Limb (tissue), 2 donors: ENCODE measurements around the gene SETBP1.

ENCODE experiments used
- DNase-seq, 2 donors: peaks; one replicate each; pipeline ENCODE4 v3.0.0-alpha.2; 2016; ENCODE audit errors: extremely low spot score in 2 of 2

The SETBP1 gene

DNA sequence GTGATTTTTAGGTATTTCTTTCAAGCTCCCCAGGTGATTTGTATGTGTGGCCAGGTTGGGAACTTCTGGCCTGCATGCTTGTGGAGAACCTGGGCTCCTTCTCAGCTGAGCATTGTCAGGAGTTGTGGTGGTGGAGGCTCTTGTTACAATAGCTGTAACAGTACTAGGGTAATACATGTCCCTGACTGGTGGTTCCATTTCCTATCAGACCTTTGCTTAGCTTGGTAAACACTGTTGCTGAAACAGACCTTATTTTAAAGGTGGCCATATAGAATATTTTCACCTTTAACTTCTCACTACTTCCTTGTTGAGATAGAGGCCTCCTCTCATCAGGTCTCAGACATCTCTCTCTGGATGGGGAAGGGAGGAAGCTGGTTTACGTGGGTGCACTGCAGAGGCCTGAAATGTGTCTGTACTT lies 79.2 kb downstream of the SETBP1 start:
- DNase-seq, result no peak

DNA sequence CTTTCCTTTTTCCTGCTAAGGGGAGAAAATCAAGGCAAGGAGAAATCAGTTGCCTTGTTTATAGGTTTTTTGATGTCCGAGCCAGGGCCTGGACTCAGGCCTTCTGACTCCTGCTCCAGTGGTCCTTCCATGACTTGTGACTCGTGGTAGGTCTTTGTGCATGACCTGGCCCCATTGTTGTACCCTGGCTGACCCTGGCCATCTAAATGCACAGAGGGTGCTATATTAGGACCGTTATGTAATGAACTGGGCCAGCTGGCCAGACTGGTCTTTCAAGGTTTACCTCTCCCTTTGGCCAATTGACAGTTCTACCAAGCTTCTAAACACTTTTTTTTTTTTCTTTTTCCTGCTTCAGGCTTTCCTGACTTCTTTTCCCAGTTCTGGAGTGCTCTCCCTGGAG lies 81.1 kb downstream of the SETBP1 start:
- DNase-seq, result no peak

DNA sequence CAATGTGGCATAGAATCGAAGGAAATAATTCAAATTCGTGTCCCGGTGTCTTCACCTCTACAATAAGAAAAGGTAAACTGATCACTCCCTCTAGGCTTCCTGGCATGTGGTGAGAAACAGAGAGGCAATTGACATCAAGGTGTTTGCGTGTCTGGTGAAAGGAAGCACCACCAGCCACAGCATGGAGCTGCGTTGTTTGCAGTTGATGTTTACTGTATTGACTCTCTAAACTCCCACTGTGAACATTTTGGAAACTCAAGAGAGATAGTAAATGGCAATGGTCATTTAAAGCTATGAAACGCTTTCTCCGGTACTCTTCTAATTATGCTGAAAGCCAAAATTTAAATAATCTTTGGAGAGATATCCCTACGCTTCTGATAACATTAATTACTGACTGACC lies 82.6 kb downstream of the SETBP1 start:
- DNase-seq, result no peak

DNA sequence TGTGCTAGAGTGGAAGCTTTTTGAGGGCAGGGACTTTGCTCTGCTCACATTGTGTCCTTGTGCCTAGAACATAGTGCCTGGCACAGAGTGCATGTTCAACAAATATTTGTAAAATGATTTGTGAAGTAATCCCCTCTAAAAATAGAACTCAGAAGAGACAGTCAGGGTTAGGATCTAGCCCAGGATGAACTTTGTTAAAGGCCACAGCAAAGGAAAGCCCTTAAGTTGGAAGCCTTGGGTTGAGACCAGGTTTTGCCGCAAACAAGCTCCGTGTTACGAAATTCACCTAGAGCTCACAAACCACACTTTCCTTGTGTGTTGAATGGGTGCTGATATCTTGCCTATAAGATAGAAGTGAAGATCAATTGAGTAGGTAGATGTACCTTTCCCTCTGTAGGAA lies 84.2 kb downstream of the SETBP1 start:
- no peak for DNase-seq

DNA sequence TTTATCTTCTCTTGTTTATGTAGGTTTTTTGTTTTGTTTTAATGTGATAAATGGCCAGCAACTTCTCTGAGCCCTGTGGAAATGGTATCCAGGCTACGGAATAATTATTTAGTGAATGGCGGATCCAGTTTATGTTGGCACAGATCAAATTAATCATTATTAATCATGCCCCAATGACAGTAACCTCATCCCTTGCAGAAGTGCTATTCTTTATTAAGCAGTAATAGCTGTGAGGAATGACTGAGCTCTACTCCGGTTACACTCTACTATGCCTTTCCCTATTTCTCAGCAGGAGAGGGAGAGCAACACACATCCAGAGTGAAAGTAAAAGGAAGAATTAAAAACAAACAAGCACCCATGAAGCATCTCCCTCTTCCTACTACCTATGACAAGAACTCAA lies 84.8 kb downstream of the SETBP1 start:
- no peak for DNase-seq

DNA sequence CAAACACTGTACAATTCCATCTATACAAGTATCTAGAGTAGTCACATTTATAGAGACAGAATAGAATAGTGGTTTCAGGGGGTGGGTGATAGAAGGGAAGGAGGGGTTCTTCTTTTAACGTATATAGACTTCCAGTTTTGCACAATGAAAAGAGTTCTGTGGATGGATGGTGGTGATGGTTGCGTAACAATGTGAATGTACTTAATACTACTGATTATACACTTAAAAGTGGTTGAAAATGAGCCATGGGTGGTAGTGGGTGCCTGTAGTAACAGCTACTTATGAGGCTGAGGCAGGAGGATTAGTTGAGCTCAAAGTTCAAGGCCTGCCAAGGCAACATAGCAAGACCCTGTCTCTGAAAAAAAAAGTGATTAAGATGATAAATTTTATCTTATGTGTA lies 85.8 kb downstream of the SETBP1 start:
- no peak for DNase-seq

DNA sequence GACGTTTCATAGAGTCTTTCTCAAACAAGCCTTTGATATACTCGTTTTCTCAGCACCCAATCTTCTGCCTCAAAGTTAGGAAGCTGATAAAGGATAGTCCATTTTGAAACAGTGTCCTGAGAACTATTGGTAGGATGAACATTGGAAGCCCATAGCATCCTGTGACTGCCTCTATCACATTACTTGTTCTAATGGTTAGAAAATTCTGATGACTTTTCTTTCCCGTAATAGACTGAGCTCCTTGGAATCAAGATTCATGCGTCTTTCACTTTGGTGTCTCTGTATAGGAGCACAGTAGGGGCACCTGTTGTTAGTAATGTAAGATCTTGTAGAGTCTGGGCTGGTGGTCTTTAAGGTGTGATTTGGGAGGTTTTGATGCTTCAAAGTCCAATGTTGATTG lies 87.1 kb downstream of the SETBP1 start:
- DNase-seq, result no peak

DNA sequence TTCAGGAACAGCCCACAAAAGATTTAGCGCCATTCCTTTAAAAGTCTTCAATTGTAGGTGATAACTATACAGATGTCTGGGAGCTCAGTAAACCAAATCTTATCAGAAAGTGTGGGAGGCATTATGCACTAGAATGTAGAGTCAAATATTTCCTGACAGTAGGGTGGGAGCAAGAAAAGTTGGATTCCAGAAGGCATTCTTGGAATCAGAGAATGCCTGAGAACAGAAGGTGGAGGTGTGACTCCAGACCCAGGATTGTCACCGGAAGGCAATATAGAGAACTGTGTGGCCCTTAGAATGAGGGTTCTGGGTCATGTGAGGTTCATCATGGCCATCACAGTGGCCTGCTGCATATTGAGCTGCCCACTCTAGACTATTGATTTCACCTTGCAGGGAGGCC lies 90.0 kb downstream of the SETBP1 start:
- DNase-seq, result no peak

DNA sequence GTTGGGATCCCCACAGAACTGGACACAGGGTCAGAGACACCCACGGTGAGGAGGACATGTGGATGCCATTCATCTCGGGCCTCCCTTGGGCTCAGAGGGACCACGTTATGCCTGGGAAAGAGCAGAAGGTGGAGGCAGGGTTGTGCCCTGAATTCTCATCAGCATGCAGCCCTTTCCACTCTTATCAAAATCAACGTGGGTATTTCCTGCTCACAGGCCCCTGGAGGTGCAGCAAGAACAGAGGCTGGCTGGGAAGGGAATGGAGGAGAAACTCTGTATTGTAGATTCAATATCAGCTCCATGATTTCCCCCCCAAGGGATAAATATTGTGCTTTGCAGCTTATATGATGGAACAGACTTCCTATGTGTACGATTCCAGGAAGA lies 90.9 kb downstream of the SETBP1 start:
- no peak for DNase-seq

DNA sequence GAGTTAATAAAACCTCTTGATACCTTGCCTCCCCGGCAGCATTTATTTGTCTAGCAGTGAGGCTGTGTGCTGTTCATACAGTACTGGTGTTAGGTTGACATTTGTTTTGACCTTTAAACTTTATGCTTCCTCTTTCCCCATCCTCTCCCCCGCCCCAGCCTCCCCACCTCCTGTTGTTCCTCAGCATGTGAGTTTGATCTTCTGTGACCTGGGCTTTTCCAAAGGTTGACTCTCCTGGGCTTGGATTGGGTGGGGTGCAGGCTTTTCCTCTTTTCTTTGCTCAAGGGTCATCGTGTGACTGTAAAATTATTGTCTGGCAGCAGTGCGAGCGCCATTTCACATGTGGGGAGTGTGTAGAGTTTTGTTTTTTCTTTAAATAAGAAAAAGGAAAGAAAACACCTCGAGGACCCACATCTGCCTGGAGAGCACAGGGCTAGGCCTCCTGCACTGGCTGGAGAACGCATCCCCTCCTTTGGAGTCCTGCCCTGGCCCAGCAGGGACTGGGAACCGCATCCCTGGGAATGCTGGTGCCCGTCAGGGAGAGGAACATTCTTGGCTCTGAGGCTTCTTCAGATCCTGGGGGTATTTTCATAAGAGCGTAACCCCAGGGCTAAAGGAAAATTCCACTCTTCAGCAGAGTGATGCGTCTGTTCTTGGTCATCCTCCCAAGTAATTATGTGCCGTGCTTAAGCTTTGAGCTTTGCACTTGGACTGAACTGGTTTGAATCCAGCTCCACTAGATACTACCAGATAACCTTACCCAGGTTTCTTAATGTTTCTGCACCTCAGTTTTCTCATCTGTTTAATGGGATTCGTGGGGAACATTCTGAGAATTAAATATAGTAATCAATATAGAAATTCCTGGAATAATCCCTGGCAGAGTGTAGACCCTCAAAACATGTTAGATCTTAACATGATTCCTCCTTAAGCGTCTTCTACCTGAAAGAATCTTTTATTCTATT lies 91.5 kb downstream of the SETBP1 start:
- DNase-seq, result no peak

DNA sequence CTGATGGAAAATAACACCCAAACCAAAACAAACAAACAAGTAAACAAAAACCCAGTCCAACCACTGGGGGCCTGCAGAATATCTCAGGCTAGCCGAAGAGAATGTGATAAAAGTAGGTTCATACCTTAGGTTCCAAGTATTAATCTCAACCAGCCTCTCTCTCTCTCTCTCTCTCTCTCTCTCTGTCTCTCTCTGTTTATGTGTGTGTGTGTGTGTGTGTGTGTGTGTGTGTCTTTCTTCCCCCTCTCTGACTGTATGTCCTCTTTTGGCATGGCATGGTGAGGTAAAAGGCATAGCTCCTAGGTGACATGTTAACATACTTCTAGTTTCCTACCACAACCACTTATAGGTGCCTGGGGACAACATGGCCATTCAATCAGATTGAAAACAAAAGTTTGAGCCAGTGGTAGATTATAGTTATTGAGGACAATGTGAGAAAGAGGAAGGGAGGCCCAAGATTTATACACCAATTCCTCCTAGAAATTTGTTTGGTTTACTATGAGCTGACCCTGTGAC lies 93.0 kb downstream of the SETBP1 start:
- no peak for DNase-seq

DNA sequence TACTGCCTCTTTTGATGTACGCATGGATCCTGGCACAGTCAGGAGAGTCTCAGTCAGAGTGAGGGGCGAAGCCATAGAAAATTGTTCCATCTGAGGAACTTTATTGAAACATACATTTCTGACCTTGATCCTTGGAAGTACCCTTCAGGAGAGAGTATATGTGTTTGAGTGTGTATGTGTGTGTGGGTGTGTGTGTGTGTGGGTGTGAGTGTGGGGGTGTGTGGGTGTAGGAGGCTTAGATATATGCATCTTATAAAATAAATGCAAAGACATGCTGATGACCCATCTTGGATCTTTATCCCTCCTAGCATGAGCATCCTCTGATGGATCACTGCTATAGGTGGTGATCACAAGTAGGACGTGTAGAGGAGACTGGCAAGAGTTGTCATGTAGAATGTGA lies 93.5 kb downstream of the SETBP1 start:
- DNase-seq, result no peak

DNA sequence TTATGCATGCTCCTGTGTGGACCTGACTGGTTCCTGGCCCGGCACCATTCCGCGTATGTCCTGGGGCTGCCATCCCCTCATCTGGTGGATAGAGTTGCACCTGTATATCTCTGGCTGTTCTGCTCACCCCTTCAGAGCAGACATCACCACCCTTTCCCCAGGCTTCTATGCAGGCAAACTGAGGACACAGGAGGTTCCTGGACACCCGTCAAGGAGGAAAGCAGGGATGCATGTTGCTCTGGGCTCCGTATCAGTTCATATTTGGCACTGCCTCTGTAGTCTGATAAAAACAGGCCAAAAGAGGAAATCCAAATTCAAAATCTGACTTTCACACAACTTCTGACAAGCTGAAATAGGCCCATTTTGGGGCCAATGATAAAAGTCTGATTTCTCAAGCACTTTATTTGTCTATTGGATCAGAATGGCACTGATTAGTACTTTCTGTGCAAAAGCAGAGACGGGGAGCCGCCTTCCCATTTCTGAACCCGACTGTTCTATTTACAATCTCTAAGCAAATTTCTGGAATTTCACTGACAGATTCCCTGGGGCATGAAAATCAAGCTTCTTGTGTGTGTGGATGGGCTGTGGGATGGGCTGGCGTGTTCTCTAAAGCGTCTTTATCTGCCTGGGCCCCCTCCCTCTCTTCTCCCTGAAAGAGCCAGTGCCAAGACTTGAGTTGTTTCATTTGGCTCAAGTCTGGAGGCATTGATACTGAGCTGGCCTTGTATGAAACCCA lies 96.9 kb downstream of the SETBP1 start:
- DNase-seq, result no peak

DNA sequence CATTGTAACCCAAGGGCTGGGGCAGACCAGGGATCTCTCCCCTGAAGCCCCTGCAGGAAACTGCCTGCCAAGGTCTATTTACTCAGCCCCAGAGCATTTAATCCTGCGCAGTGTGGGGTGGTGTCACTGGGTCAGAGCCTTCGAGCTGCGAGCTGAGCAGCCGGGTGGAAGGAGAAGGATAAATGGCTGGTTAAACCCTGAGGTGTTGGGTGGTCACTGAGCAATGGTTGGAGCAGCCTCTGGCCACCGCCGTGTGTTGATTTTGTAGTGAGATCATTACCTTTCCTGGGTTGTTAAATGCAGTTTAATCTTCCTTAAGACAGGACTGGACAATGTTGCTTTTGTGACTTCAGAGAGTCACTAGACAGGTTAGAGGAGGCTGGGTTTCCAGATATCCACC lies 98.1 kb downstream of the SETBP1 start:
- no peak for DNase-seq

DNA sequence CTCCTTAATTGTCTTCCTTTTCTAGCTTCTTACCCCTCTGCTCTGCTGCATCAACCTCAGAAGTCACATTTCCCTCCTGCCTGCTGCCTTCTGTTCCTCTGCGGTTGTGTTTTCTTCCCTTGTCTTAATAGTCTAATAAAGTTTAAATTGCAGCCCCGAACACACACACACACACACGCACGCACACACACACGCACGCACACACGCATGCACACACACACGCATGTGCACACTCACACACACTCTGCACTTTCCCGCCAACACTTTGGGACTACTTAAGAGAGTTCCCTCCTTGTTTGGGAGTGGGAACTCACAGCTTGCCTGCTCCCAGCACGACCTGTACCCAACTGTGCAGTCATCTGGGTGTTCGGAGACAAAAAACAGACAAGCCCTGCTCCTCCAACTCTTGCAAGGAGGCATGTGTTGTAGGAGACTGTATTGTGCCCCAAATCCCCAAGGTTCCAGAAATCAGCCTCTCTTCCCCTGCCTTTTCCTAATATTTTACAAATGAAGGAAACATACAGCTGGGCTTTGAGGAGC lies 99.1 kb downstream of the SETBP1 start:
- DNase-seq, result no peak

DNA sequence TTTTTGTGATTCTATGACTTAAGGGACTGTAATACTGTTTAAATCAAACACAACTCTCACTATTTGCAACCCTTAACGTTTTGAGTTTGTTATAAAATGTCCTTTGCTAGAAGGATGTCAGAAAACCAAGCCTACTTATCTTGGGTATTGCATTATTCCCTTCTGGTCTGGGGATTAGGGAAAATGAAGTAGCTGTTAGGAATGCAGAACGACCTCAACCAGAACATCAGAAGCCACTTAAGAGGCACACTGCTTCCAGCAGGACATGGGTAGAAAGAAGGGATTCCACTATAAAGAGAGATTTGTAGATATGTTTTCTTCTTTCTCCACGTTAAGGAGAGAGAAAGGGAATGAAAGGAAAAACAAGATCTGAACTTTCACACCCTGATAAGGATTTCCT lies 101.2 kb downstream of the SETBP1 start:
- DNase-seq, result no peak

DNA sequence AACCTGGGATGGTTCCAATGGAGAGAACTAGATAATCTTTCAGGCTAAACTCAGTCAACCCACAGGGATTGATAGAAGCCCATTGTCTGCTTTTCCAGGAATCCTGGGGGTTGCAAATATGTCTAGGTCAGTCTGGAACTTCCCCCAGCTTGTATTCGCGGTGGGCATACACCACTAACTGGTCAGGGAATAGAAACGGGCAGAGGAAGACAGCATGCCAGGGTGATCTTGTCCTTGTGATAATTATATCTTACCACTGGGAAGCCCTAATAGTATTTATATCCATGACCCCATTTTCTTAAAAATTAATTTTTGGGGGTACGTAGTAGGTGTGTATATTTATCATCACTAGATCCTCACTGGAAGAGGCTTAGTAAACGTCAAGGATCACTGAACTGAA lies 101.9 kb downstream of the SETBP1 start:
- DNase-seq, result no peak

DNA sequence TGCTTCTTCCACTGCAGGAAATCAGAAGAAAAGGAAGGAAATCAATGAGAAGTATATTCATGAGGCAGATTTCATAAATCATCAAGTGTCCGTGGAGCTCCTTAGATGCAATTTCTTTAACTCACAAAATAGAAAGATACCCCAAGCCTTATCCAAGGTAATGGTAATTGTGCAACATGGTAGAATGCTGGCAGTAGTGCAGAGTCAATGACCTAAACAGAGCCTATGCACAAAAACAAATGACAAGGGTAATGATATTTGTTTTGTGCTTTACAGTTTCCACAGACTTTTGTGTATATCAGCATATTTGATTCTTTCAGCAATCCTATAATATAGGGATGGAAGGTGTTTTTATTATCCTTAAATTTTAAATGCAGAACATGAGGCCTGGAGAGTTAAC lies 102.7 kb downstream of the SETBP1 start:
- no peak for DNase-seq

DNA sequence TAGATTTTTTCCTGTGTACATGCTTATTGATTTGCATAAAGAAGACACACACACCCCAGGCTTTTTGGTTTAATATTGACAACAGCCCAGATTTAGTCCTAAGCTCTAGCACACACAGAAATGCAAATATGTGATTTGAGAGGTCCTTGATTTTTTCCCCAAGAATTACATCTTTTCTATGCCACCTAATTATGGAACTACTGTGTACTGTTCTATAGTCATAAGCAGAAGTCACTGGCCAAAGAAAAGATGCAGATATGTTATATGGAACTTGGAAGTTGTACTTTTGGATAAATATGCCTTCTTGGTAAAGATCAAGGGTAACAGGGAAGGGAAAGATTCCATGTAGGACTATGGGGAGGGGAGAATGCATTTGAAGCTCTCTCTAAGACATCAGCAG lies 105.6 kb downstream of the SETBP1 start:
- DNase-seq, result no peak

DNA sequence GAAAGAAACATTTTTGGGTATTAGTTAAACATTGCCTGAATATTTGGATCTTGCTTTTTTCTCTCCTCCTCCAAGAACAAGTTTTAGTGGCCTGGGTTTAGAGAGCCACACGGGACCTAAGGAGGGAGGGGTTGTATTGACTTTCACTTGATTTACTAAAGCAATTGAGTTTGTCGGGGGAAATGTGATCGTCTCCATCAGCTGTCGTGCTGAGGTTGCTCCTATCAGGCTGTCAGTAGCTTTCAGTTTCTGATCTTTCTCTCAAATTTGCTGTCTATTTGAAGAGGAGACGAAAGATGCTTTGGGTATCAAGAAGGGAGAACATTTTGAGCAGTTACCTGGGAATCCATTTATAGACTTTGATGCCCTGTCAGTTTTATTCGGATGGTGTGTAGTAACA lies 106.0 kb downstream of the SETBP1 start:
- no peak for DNase-seq

DNA sequence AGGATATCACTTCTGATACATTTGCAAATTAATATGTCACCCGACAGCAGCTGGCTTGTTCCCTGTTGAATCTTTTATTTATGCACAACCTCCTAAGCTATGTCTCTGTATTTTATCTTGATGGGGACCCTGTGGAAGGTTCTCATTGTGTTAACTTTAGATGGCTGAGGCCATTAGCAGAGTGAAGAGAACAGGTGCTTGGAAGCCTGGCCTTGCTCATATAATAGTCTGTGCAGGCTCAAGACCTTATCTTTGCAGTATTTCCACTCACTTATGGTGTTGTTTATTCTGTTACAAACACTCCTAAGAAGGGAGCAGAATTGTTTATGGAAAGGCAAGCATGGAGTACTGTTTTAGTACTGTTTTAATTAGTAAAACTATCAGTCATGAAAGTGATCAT lies 107.6 kb downstream of the SETBP1 start:
- no peak for DNase-seq

DNA sequence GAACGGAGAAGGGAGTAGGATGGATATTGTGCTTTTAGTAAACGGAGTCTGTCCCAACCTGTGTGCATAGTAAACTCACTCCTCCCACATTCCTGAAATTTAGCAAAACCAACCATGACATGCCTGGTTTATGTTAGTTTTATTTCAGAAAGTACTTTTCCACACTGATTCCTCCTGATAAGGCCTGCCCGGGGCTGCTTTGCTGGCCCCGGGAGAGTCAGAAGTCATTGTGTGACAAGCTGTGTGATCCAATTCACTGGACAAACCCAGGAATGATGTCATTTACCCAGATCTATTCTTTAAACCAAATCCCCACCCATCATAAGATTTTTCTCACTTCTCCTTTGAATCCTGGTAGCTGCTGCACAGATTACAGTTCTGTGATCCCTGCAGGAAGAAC lies 109.0 kb downstream of the SETBP1 start:
- DNase-seq, result no peak
